T-helper 22 cell (primary cell): ENCODE results near the gene KLK13.

Source experiments
- DNase-seq: peaks from one replicate; pipeline ENCODE4 v3.0.0-alpha.2; 2020; ENCODE audit warnings: low read depth

The KLK13 gene

GRCh38 chr19:51091895-51092873, 27.3 kb upstream of the KLK13 start:
- no peak for DNase-seq

GRCh38 chr19:51091126-51091525, 26.2 kb upstream of the KLK13 start:
- no peak for DNase-seq

- DNase-seq = no peak
Observed at GRCh38 chr19:51090471-51090870, 25.6 kb upstream of the KLK13 start.

GRCh38 chr19:51089786-51090185, 24.9 kb upstream of the KLK13 start:
- DNase-seq = no peak

GRCh38 chr19:51086153-51086850, 21.4 kb upstream of the KLK13 start:
- DNase-seq = no peak

GRCh38 chr19:51084505-51084904, 19.6 kb upstream of the KLK13 start:
- DNase-seq = no peak

GRCh38 chr19:51083783-51084182, 18.9 kb upstream of the KLK13 start:
- DNase-seq = no peak

GRCh38 chr19:51083181-51083580, 18.3 kb upstream of the KLK13 start:
- DNase-seq = no peak

- DNase-seq = no peak
Observed at GRCh38 chr19:51082611-51083010, 17.7 kb upstream of the KLK13 start, which contains the start of gene KLK14. TSS of gene KLK14 (minus strand) at chr19:51082887. CDS start at chr19:51082614, 273 bp downstream.

- no peak for DNase-seq
Observed at GRCh38 chr19:51081476-51081875, 16.6 kb upstream of the KLK13 start.

GRCh38 chr19:51079481-51080110, 14.7 kb upstream of the KLK13 start:
- no peak for DNase-seq

GRCh38 chr19:51078731-51079130, 13.8 kb upstream of the KLK13 start:
- no peak for DNase-seq

- no peak for DNase-seq
Observed at GRCh38 chr19:51078104-51078503, 13.2 kb upstream of the KLK13 start.

- DNase-seq = no peak
Observed at GRCh38 chr19:51076631-51077213, 11.8 kb upstream of the KLK13 start.

GRCh38 chr19:51075998-51076397, 11.1 kb upstream of the KLK13 start:
- DNase-seq = no peak

- DNase-seq = no peak
Observed at GRCh38 chr19:51071095-51071405, 6.2 kb upstream of the KLK13 start.

GRCh38 chr19:51070334-51071094, 5.6 kb upstream of the KLK13 start:
- no peak for DNase-seq

- no peak for DNase-seq
Observed at GRCh38 chr19:51066393-51067186, 1.7 kb upstream of the KLK13 start.

- DNase-seq = no peak
Observed at GRCh38 chr19:51065221-51065960, 499 bp upstream of the KLK13 start.

- no peak for DNase-seq
Observed at GRCh38 chr19:51063664-51064063, 1.2 kb downstream of the KLK13 start.
